ENCODE data around the gene SLC37A1.
A peak's percentile ranks its signal among the peaks of the same experiment; 100 is the strongest.
"Not testable (repeated sequence)": the region's sequence is repeated elsewhere in the genome, so short reads cannot be mapped to it uniquely, and the experiment has no call there.

Gene SLC37A1

GRCh38 chr21:42608446-42608845 lies 94.8 kb downstream of the SLC37A1 start:
- Mint-ChIP-seq H3K4me1 (ENCODE audit: low read depth in 2 of 2) (no peaks in the 10 kb centered on the region), H3K9me3 (peaks cover 6 to 9% of the 10 kb centered on the region in 2 donors), H3K27ac (no peak overlapping the region)

GRCh38 chr21:42609811-42610210 lies 96.2 kb downstream of the SLC37A1 start:
- Mint-ChIP-seq H3K27ac (no peak overlapping the region), H3K4me3 (no peak overlapping the region), H3K36me3 (ENCODE audit: insufficient read depth) (no peaks in the 10 kb centered on the region), H3K9me3 (peaks cover 0 to 4% of the 10 kb centered on the region in 2 donors), H3K4me1 (ENCODE audit: low read depth in 2 of 2) (no peaks in the 10 kb centered on the region), H3K27me3 (peaks cover 0 to 10% of the 10 kb centered on the region in 2 donors)
- ATAC-seq (replicated peaks) (peak; percentile 31), DNase-seq (no peak)

More at GRCh38 chr21:42608446-42608845, 94.8 kb downstream of the SLC37A1 start:
- Mint-ChIP-seq H3K4me3 (no peak overlapping the region), H3K27me3 (peaks cover 10 to 22% of the 10 kb centered on the region in 2 donors), H3K36me3 (ENCODE audit: insufficient read depth) (no peaks in the 10 kb centered on the region)
- no peak for ATAC-seq (replicated peaks)
- no peak for DNase-seq

- no peak overlapping the region for H3K27ac Mint-ChIP-seq
- no peak overlapping the region for H3K4me3 Mint-ChIP-seq
- ATAC-seq (replicated peaks) = no peak
- H3K27me3 Mint-ChIP-seq = peaks cover 0 to 7% of the 10 kb centered on the region in 2 donors
- DNase-seq = no peak
- H3K9me3 Mint-ChIP-seq = no peaks in the 10 kb centered on the region
- H3K4me1 Mint-ChIP-seq (ENCODE audit: low read depth in 2 of 2) = no peaks in the 10 kb centered on the region
- no peaks in the 10 kb centered on the region for H3K36me3 Mint-ChIP-seq (ENCODE audit: insufficient read depth)
Observed at GRCh38 chr21:42611852-42612251, 98.2 kb downstream of the SLC37A1 start.

- DNase-seq (no peak), ATAC-seq (replicated peaks) (no peak)
- Mint-ChIP-seq H3K36me3 (ENCODE audit: insufficient read depth) (no peaks in the 10 kb centered on the region), H3K27me3 (peaks cover 0 to 2% of the 10 kb centered on the region in 2 donors), H3K9me3 (no peaks in the 10 kb centered on the region), H3K4me1 (ENCODE audit: low read depth in 2 of 2) (no peaks in the 10 kb centered on the region), H3K4me3 (no peak overlapping the region), H3K27ac (no peak overlapping the region)
Observed at GRCh38 chr21:42612390-42612789, 98.7 kb downstream of the SLC37A1 start.

GRCh38 chr21:42613756-42614155 lies 100.1 kb downstream of the SLC37A1 start:
- H3K9me3 Mint-ChIP-seq = no peaks in the 10 kb centered on the region
- H3K27ac Mint-ChIP-seq = no peak overlapping the region
- ATAC-seq (replicated peaks) (no peak), DNase-seq (no peak)
- H3K4me1 Mint-ChIP-seq (ENCODE audit: low read depth in 2 of 2) = no peaks in the 10 kb centered on the region
- H3K36me3 Mint-ChIP-seq (ENCODE audit: insufficient read depth) = no peaks in the 10 kb centered on the region
- H3K4me3 Mint-ChIP-seq = no peak overlapping the region
- peaks cover 0 to 10% of the 10 kb centered on the region in 2 donors for H3K27me3 Mint-ChIP-seq

GRCh38 chr21:42614396-42614795 lies 100.7 kb downstream of the SLC37A1 start:
- Mint-ChIP-seq H3K36me3 (ENCODE audit: insufficient read depth) (no peaks in the 10 kb centered on the region), H3K27ac (no peak overlapping the region), H3K4me3 (no peak overlapping the region), H3K4me1 (ENCODE audit: low read depth in 2 of 2) (no peaks in the 10 kb centered on the region), H3K27me3 (peaks cover 5 to 16% of the 10 kb centered on the region in 2 donors), H3K9me3 (no peaks in the 10 kb centered on the region)
- peak in 2 of 3 experiments; percentile 53 to 55 for DNase-seq
- ATAC-seq (replicated peaks) = peak; percentile 74

- Mint-ChIP-seq H3K27me3 (peaks cover 10 to 21% of the 10 kb centered on the region in 2 donors), H3K4me3 (no peak overlapping the region), H3K9me3 (no peaks in the 10 kb centered on the region), H3K36me3 (ENCODE audit: insufficient read depth) (no peaks in the 10 kb centered on the region), H3K4me1 (ENCODE audit: low read depth in 2 of 2) (no peaks in the 10 kb centered on the region), H3K27ac (no peak overlapping the region)
- DNase-seq (peak; percentile 38 to 43 (median 40)), ATAC-seq (replicated peaks) (peak; percentile 68)
Observed at GRCh38 chr21:42614811-42615351, 101.2 kb downstream of the SLC37A1 start.

- H3K36me3 Mint-ChIP-seq (ENCODE audit: insufficient read depth); H3K9me3 Mint-ChIP-seq; H3K4me1 Mint-ChIP-seq (ENCODE audit: low read depth in 2 of 2); ATAC-seq (replicated peaks); H3K27ac Mint-ChIP-seq; DNase-seq; H3K4me3 Mint-ChIP-seq: not testable (repeated sequence)
- peaks cover 15 to 26% of the 10 kb centered on the region in 2 donors for H3K27me3 Mint-ChIP-seq
Observed at GRCh38 chr21:42615377-42615776, 101.7 kb downstream of the SLC37A1 start.

- Mint-ChIP-seq H3K4me1 (ENCODE audit: low read depth in 2 of 2) (no peaks in the 10 kb centered on the region), H3K27ac (no peak overlapping the region), H3K9me3 (no peaks in the 10 kb centered on the region), H3K27me3 (peaks cover 20 to 29% of the 10 kb centered on the region in 2 donors), H3K36me3 (ENCODE audit: insufficient read depth) (peaks cover 2% of the 10 kb centered on the region), H3K4me3 (no peak overlapping the region)
- DNase-seq (no peak), ATAC-seq (replicated peaks) (no peak)
Observed at GRCh38 chr21:42615924-42616323, 102.3 kb downstream of the SLC37A1 start.

GRCh38 chr21:42616446-42616845 lies 102.8 kb downstream of the SLC37A1 start:
- DNase-seq (peak in 1 of 3 experiments; percentile 13), ATAC-seq (replicated peaks) (peak; percentile 3)
- H3K27me3 Mint-ChIP-seq = peaks cover 25 to 35% of the 10 kb centered on the region in 2 donors
- H3K4me1 Mint-ChIP-seq (ENCODE audit: low read depth in 2 of 2) = no peaks in the 10 kb centered on the region
- no peak overlapping the region for H3K4me3 Mint-ChIP-seq
- H3K9me3 Mint-ChIP-seq = no peaks in the 10 kb centered on the region
- H3K36me3 Mint-ChIP-seq (ENCODE audit: insufficient read depth) = peaks cover 2% of the 10 kb centered on the region
- H3K27ac Mint-ChIP-seq = no peak overlapping the region

- H3K4me1 Mint-ChIP-seq (ENCODE audit: low read depth in 2 of 2) = no peaks in the 10 kb centered on the region
- DNase-seq (no peak), ATAC-seq (replicated peaks) (no peak)
- H3K9me3 Mint-ChIP-seq = no peaks in the 10 kb centered on the region
- no peak overlapping the region for H3K4me3 Mint-ChIP-seq
- H3K27me3 Mint-ChIP-seq = peaks cover 30 to 40% of the 10 kb centered on the region in 2 donors
- H3K36me3 Mint-ChIP-seq (ENCODE audit: insufficient read depth) = peaks cover 2% of the 10 kb centered on the region
- H3K27ac Mint-ChIP-seq = no peak overlapping the region
Observed at GRCh38 chr21:42616941-42617340, 103.3 kb downstream of the SLC37A1 start.

- no peak overlapping the region for H3K4me3 Mint-ChIP-seq
- peaks cover 2% of the 10 kb centered on the region for H3K36me3 Mint-ChIP-seq (ENCODE audit: insufficient read depth)
- no peaks in the 10 kb centered on the region for H3K4me1 Mint-ChIP-seq (ENCODE audit: low read depth in 2 of 2)
- ATAC-seq (replicated peaks) (no peak), DNase-seq (no peak)
- H3K9me3 Mint-ChIP-seq = no peaks in the 10 kb centered on the region
- no peak overlapping the region for H3K27ac Mint-ChIP-seq
- H3K27me3 Mint-ChIP-seq = peaks cover 36 to 45% of the 10 kb centered on the region in 2 donors
Observed at GRCh38 chr21:42617486-42617885, 103.8 kb downstream of the SLC37A1 start.

- ATAC-seq (replicated peaks) (no peak), DNase-seq (no peak)
- H3K27me3 Mint-ChIP-seq = peaks cover 41 to 55% of the 10 kb centered on the region in 2 donors
- H3K9me3 Mint-ChIP-seq = no peaks in the 10 kb centered on the region
- H3K4me3 Mint-ChIP-seq = no peak overlapping the region
- H3K4me1 Mint-ChIP-seq (ENCODE audit: low read depth in 2 of 2) = no peaks in the 10 kb centered on the region
- peaks cover 2% of the 10 kb centered on the region for H3K36me3 Mint-ChIP-seq (ENCODE audit: insufficient read depth)
- H3K27ac Mint-ChIP-seq = no peak overlapping the region
Observed at GRCh38 chr21:42618707-42619102, 105.1 kb downstream of the SLC37A1 start.

- no peak for ATAC-seq (replicated peaks)
- Mint-ChIP-seq H3K4me3 (no peak overlapping the region), H3K4me1 (ENCODE audit: low read depth in 2 of 2) (no peaks in the 10 kb centered on the region), H3K27ac (no peak overlapping the region), H3K36me3 (ENCODE audit: insufficient read depth) (peaks cover 2% of the 10 kb centered on the region), H3K9me3 (no peaks in the 10 kb centered on the region), H3K27me3 (peaks cover 46 to 60% of the 10 kb centered on the region in 2 donors)
- no peak for DNase-seq
Observed at GRCh38 chr21:42619166-42619565, 105.5 kb downstream of the SLC37A1 start.
